Right lobe of liver (tissue), 6 donors: Measurements from ENCODE around the gene CACNA1S. TPM values are rescaled to one million over a fixed set of nuclear protein-coding genes. Genes with fewer than 3 reads are reported as not detected.

ENCODE experiments used
- ATAC-seq, 4 donors: fragments of 200-7000 bp; cut with Tn5 transposase; one replicate each; pipeline ENCODE4 v1.9.1; 2020; ENCODE audit warnings: mild to moderate bottlenecking in 4 of 4, moderate library complexity in 4 of 4
- DNase-seq, 3 donors: peaks; one replicate each; pipeline ENCODE4 v3.0.0-alpha.2; 2020
- H3K27ac ChIP-seq, 3 donors: fragments of 200-600 bp; one replicate each; pipeline ENCODE4 v1.8.0; 2022
- H3K27me3 ChIP-seq, 2 donors: fragments of 200-600 bp; one replicate each; pipeline ENCODE4 v1.8.0; 2022
- H3K36me3 ChIP-seq, 4 donors: fragments of 200-600 bp; sonication (generic) in 1 of 4; one replicate each; pipeline versions ENCODE4 v1.5.1 to v1.8.0; 2017 to 2022; ENCODE audit warnings: control low read depth in 1 of 4
- H3K4me1 ChIP-seq, 4 donors: fragments of 200-600 bp; sonication (generic) in 1 of 4; one replicate each; pipeline versions ENCODE4 v1.5.1 to v1.8.0; 2017 to 2022; ENCODE audit warnings: control low read depth in 1 of 4
- H3K4me3 ChIP-seq, 3 donors: fragments of 200-600 bp; one replicate each; pipeline ENCODE4 v1.8.0; 2022
- H3K9me3 ChIP-seq, 4 donors: fragments of 200-600 bp; sonication (generic) in 1 of 4; one replicate each; pipeline versions ENCODE4 v1.5.1 to v1.8.0; 2017 to 2022; ENCODE audit warnings: control low read depth in 1 of 4
- CTCF ChIP-seq, 4 donors: fragments of 200-600 bp in 3 of 4; fragments of 450-650 bp in 1 of 4; IDR thresholded peaks; one replicate each; pipeline versions ENCODE4 v1.5.1 to v1.8.0; 2016 to 2022; ENCODE audit warnings: antibody characterized with exemption in 4 of 4, mild to moderate bottlenecking in 2 of 4
- POLR2A ChIP-seq: fragments of 450-650 bp; IDR thresholded peaks from one replicate; pipeline ENCODE4 v1.6.1; 2017; ENCODE audit warnings: antibody characterized with exemption, mild to moderate bottlenecking
- WGBS: methylation state at CpG from one replicate; pipeline ENCODE4 v1.1.6; 2018; ENCODE audit warnings: low coverage, low lambda C conversion rate; ENCODE audit not compliant: insufficient coverage; ENCODE audit errors: missing lambda C conversion rate; 5-methylcytosine and 5-hydroxymethylcytosine counted together
- intact Hi-C, 2 donors: fragments of 100-400 bp; cut with DNase I; formaldehyde crosslinking; loops; one replicate each; pipeline versions ENCODE4 v1.11.2 to v1.14.1; 2022
- long read RNA-seq: library from polyadenylated mRNA; unstranded; transcript quantifications from one replicate; pipeline ENCODE4 v2.0.0, GENCODE V29; 2019
- total RNA-seq, 6 experiments: library from RNA; depleted of rRNA in 2 of 6; stranded (reverse); fragments of >200 nt in 2 of 6; fragmentation: NEBNext Ultra II Directional in 3 of 6; extraction: Animal tissue kit (Norgen Biotek cat#: 25700) in 3 of 6; gene quantifications; one replicate each; pipeline versions ENCODE4 v1.1.0 to v1.2.4, GENCODE V29; 2016 to 2023
- donor health status: DM: no; HTN: yes; CAD: no.
- donor health status: DM: no; HTN: no; CAD: no.
- donor health status: DM: no; HTN: no; CAD: no.
- donor health status: DM: no; HTN: yes; CAD: no.
- donor health status: DM: no; HTN: yes; CAD: no.

Gene CACNA1S
- total RNA-seq: under 1 TPM in 1 of 6 experiments, not detected in 5; 0.12 TPM
- long read RNA-seq: 0 reads

GRCh38 chr1:201112173-201112731 is at the start of gene CACNA1S:
TSS of gene CACNA1S (minus strand) at chr1:201112426. CDS start at chr1:201112339, 87 bp downstream.
- intact Hi-C loops: loop anchor here (5.0 to 10.0 kb wide), 2 partner anchors 137 to 140 kb away; no protein-coding TSS in a partner anchor
- no peaks in the 10 kb centered on the region for H3K27me3 ChIP-seq
- DNase-seq (no peak), ATAC-seq (no peak)
- TF ChIP-seq CTCF (IDR thresholded peaks at IDR 0.05): no peak
- TF ChIP-seq POLR2A: no peak
- H3K9me3 ChIP-seq: no peaks in the 10 kb centered on the region
- no peaks in the 10 kb centered on the region for H3K4me1 ChIP-seq
- no peak within 1 kb of the TSS for H3K4me3 ChIP-seq
- WGBS: 54% methylated on average over 4 of the region's 9 CpGs
- H3K27ac ChIP-seq: no peak within 1 kb of the TSS
- no peaks in the 10 kb centered on the region for H3K36me3 ChIP-seq

GRCh38 chr1:201157949-201158348 is 45.7 kb upstream of the CACNA1S start:
- Histone ChIP-seq H3K9me3 (no peaks in the 10 kb centered on the region), H3K27ac (no peak overlapping the region), H3K36me3 (no peaks in the 10 kb centered on the region), H3K4me1 (peaks cover 0 to 6% (median 2%) of the 10 kb centered on the region in 4 donors), H3K4me3 (no peak overlapping the region), H3K27me3 (no peaks in the 10 kb centered on the region)
- ATAC-seq (no peak), DNase-seq (peak in 1 of 3 donors; percentile 7)
- WGBS: 67% methylated on average over 1 of the region's 2 CpGs
- intact Hi-C loops: no loop called here
- TF ChIP-seq CTCF (IDR thresholded peaks at IDR 0.05) (no peak), POLR2A (no peak)

- intact Hi-C loops: no loop called here
- Histone ChIP-seq H3K27ac (no peak overlapping the region), H3K4me1 (peaks cover 0 to 6% (median 2%) of the 10 kb centered on the region in 4 donors), H3K4me3 (no peak overlapping the region), H3K36me3 (no peaks in the 10 kb centered on the region), H3K27me3 (no peaks in the 10 kb centered on the region), H3K9me3 (no peaks in the 10 kb centered on the region)
- ATAC-seq: no peak
- TF ChIP-seq POLR2A (no peak), CTCF (IDR thresholded peaks at IDR 0.05) (no peak)
- DNase-seq: no peak
Observed at GRCh38 chr1:201156819-201157218, 44.6 kb upstream of the CACNA1S start.

- no peaks in the 10 kb centered on the region for H3K9me3 ChIP-seq
- H3K27me3 ChIP-seq: no peaks in the 10 kb centered on the region
- H3K4me1 ChIP-seq: peaks cover 0 to 6% (median 2%) of the 10 kb centered on the region in 4 donors
- DNase-seq (no peak), ATAC-seq (no peak)
- no peaks in the 10 kb centered on the region for H3K36me3 ChIP-seq
- WGBS: 70% methylated on average over 3 of the region's 3 CpGs
- H3K4me3 ChIP-seq: no peak overlapping the region
- no peak overlapping the region for H3K27ac ChIP-seq
- intact Hi-C loops: no loop called here
- TF ChIP-seq POLR2A (no peak), CTCF (IDR thresholded peaks at IDR 0.05) (no peak)
Observed at GRCh38 chr1:201156346-201156745, 44.1 kb upstream of the CACNA1S start.
